Activated CD8-positive, alpha-beta memory T cell treated with anti-CD3 and anti-CD28 coated beads for 1 hour (primary cell): ENCODE measurements around the gene UGT1A4.
"Not testable (repeated sequence)": the region's sequence is repeated elsewhere in the genome, so short reads cannot be mapped to it uniquely, and the experiment has no call there.

ENCODE experiments used
- DNase-seq, 2 donors: peaks; one replicate each; pipeline ENCODE4 v3.0.0-alpha.2; 2020; ENCODE audit warnings: low read depth in 1 of 2; ENCODE audit errors: extremely low read depth in 1 of 2

The UGT1A4 gene

DNA sequence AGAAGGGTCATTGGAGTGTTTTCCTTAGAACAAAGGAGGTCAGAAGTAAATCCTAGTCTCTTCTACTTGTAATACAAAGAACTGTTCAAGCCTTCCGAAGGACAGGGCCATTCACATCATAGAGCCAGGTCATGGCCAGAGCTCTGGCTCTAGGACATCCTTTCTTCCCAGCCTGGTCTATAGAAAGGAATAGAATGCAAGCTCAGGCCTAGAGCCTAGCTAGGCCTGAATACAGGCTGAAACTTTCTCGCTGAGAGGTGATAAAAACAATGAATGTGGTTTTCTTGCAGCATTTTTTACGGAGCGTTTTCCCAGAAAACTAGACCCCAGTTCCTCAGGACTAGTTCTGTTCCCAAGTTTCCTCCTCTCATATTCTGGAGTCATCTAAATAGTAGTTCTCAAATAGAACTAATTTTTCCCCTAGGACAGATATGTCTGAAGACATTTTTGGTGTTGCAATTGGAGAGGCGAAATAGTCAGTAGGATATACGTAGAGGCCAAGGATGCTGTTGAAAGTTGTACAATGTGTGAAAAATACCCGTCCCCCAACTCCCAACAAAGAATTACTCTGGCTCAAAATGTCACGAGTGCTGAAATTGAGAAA, 19.0 kb upstream of the UGT1A4 start:
- DNase-seq: no peak

GRCh38 chr2:233700028-233700635, 18.4 kb upstream of the UGT1A4 start:
- no peak for DNase-seq

DNA sequence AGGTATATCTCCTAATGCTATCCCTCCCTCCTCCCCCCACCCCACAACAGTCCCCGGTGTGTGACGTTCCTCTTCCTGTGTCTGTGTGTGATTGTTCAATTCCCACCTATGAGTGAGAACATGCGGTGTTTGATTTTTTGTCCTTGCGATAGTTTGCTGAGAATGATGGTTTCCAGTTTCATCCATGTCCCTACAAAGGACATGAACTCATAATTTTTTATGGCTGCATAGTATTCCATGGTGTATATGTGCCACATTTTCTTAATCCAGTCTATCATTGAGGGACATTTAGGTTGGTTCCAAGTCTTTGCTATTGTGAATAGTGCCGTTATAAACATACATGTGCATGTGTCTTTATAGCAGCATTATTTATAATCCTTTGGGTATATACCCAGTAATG, 17.7 kb upstream of the UGT1A4 start:
- DNase-seq: not testable (repeated sequence)

DNA sequence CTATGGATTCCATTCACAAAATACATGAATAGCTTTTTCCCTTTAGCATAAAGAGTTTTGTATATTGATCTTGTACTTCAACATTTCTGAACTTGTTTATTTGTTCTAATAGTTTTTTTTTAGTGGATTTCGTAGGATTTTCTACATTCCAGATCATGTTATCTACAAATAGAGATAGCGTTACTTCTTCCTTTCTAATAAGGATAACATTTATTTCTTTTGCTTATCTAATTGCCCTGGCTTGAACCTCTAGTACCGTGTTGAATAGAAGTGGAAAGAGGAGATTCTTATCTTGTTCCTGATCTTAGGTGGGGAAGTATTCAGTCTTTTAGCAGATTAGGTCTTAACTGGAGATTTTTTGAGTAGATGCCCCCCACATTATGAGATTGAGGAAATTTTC, 16.3 kb upstream of the UGT1A4 start:
- DNase-seq: no peak

DNA sequence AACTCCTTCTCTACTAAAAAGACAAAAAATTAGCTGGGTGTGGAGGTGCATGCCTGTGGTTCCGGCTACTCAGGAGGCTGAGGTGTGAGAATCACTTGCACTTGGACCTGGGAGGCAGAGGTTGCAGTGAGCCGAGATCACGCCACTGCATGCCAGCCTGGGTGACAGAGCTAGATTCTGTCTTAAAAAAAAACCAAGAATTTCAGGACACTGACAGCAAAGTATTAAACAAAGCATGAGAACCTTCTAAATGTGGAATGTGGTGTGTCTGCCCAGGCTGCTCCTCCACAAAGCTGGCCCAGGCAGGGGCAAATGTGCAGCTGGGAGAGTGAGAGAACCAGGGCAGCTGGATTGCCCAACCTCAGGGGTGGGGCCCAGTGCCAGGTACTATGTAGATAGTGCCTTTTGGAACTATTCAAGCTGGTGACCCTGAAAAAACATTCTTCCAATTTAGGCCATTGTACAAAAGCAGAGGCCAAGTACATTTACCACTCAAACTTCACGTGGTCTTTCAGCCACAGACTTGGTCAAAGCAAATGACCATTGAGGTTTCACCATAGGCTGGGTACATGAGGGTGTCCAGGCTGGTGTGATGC, 12.5 kb upstream of the UGT1A4 start:
- DNase-seq: no peak

DNA sequence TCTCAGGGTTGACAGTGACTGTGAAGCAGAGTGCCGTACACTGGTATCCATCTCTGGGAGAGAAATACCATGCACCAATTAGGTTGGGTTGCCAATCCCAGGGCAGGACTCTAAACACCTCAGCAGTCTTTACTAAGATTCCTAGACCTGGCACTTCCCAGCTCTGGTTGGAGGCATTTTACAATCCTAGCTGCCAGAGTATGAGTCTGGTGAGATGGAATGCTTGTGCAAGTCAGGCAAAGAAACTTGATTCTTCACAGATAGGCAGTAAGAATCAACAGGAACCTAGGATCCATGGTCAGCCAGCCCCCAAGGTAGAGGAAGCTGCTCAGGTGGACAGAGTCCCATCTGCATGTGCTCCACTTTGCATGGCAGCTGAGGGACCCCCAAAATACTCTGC, 11.8 kb upstream of the UGT1A4 start:
- DNase-seq: no peak

DNA sequence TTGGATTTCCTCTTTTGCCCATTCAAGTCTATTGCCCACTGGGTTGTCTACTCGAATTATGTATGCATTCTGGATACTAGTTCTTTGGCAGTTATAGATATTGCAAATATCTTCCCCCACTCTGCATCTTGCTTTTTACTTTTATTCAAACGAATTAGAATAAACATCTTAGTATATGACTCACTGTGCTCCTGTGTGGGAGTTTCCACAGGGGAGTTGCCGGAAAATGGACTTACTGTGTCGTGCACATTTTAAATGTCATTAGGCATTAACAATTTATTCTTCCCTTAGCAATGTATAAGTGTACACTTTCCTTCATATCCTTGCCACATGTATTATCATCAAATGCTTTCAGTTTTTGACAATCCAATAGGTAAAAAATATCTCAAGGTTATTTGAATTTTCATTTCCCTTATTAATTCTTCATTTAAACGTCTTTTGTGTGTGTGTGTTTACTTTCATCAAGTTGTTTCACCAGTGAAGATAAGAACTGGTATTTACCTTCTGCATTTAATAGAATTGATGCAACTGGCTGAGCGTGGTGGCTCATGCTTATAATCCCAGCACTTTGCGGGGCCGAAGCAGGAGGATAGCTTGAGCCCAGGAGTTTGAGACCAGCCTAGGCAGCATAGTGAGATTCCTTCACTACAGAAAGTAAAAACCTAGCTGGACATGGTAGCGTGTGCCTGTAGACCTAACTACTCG, 10.4 kb upstream of the UGT1A4 start:
- DNase-seq: no peak

DNA sequence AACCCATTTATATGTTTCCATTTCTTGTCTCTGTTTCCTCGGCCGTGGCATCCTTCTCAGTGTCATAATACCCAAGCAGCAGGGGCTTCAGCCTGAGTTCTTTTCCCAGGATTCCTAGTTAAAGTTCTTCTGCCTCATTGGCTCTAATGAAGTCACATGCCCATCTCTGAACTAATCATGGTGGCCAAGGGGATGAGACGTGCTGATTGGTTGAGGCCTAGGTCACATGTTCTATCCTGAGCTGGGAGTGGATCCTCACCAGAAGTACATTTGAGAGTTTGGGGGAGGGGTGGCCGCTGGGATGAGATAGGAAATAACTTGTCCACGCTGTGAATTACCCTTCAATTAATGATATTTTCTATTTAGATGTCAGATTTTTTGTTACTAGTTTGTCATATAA, 9.6 kb upstream of the UGT1A4 start:
- no peak for DNase-seq

DNA sequence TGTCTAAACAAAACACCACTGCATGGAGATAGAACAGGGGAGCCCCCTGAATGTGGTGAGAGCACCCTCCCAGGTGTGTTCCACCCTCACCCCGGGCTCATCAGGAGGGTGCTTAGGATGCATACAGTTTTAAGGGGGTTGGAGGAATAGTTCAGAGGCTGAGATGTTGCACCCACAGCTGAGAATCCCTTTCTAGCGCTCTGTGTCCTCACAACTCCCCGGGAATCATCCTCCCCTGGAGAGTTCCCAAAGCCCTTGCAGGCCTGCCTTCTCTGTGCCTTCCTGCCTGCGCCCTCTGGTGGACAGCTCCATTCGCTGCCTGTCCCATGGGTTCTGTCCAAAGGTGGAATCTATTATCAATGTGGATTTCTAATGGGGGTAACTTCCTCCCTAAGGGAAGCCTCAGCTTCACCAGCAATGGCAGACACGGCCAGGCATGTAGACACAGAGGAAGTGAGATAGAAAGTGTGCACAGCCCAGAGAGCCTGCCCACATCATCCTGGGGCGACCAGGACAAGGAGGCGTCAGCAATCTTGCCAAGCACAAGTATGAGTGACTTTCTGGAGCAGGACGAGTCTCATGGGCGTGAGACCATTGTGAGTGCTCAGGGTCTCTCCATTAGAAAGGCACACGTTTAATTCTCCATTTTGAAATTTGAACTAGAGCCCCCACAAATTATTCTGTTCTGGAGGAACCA, 7.1 kb upstream of the UGT1A4 start:
- DNase-seq: peak; percentile 34 to 55

DNA sequence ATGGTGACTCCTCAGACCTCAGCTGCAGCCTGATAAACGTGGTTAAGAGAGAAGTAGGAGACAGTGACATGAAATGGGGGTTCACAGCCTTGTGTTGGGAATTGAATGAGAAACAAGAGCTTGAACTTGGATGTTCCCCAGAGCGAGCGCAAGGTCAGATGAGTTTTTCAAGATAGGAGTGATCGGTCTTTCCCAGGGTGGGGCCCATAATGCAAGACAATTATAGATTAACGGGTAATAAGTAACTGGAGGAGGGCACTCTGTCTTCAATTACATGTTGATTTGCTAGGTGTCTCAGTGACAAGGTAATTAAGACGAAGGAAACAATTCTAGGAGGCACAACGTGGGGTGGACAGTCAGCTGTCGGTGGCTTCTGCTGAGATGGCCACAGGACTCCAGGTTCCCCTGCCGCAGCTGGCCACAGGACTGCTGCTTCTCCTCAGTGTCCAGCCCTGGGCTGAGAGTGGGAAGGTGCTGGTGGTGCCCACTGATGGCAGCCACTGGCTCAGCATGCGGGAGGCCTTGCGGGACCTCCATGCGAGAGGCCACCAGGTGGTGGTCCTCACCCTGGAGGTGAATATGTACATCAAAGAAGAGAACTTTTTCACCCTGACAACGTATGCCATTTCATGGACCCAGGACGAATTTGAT, 5.8 kb upstream of the UGT1A4 start, which contains the start of gene UGT1A5:
UGT1A5 (plus strand) TSS at position 297 of the 651 bp plus-strand sequence; CDS start at position 382, 85 bp downstream.
- DNase-seq: no peak

- DNase-seq: no peak
These were observed 5.3 kb upstream of the UGT1A4 start for GRCh38 chr2:233713262-233713615.

- no peak for DNase-seq
These were observed 4.4 kb upstream of the UGT1A4 start for GRCh38 chr2:233714121-233714520.

GRCh38 chr2:233728723-233729301, 10.3 kb downstream of the UGT1A4 start, which contains the start of gene UGT1A3:
Gene UGT1A3, plus strand, starts transcription at chr2:233729042. Its CDS starts 85 bp downstream, at chr2:233729127.
- no peak for DNase-seq

DNA sequence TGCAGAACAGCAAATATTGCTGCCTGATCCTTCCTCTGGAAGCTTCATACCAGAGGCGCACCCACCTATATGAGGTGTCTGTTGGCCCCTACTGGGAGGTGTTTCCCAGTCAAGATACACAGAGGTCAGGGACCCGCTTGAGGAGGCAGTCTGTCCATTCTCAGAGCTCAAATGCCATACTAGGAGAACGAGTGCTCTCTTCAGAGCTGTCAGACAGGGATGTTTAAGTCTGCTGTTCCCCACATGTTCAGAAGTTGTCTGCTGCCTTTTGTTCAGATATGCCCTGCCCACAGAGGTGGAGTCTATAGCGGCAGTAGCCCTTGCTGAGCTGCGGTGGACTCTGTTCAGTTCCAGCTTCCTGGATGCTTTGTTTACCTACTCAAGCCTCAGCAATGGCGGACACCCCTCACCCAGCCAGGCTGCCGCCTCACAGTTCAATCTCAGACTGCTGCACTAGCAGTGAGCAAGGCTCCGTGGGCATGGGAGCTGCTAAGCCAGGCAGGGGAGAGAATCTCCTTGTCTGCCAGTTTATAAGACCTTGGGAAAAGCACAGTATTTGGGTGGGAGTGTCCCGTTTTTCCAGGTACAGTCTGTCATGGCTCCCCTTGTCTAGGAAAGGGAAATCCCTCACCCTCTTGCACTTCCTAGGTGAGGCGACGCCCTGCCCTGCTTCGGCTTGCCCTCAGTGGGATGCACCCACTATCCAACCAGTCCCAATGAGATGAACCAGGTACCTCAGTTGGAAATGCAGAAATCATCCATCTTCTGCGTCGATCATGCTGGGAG, 18.5 kb downstream of the UGT1A4 start:
- not testable (repeated sequence) for DNase-seq

GRCh38 chr2:233740870-233741269, 22.3 kb downstream of the UGT1A4 start:
- DNase-seq: no peak

DNA sequence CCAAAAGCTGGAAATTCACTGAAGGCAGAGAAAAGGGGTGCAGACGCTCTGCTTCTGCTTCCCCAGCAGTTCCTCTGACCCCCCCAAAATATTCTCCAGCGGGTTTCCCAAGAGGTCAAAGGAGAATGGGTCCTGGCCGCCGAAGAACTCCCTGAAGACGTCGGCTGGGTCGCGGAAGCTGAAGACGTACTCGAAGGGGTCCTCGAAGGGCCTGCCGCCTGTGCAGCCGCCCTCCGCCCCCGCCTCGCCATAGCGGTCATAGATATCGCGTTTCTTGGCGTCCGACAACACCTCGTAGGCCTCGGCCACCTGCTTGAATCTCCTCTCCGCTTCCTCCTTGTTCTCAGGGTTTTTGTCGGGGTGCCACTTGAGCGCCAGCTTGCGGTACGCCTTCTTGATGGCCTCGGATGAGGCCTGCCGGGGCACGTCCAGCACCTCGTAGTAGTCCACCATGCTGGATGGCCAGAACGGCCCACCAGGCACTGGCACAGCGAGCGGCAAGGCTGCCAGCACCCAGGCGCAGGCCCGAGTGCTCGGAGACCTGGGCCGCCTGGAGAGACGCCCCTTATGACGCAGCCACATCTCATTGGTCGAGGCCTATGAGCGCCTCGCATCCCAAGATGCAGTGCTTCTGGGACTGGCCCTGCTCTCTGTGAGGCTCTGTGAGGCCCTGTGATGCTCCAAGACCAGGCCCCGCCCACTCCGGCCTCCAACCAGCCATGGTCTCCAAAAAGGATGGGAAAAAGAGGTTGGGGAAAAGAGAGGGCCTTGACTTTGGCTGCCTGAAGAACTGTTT, 25.1 kb downstream of the UGT1A4 start:
- DNase-seq: no peak

DNA sequence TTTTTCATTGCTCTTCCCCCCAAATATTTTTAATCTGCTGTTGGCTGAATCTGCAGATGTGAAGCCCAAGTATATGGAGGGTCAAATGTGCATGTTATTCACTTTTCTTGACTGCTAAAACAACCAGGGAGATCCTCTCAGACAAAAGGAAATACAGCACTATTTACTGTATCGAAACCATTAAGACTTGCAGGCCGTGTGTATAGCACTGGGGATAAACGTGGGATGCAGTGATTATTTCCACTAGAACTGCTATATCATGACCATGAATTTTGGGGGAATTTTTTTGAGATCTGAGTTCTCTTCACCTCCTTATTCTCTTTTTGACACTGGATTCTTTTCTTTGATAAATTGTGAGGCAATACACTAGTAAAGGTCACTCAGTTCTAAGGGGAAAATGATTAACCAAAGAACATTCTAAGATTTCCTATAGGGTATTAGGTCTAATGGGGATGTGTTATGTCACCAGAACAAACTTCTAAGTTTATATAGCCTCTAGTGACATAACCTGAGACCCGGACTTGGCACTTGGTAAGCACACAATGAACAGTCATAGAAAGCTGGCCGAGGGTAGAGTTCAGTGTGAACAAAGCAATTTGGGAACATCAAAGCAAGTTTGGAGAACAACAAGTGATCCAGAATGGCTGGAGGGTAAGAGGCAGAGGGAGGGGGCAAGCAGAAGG, 26.7 kb downstream of the UGT1A4 start:
- no peak for DNase-seq

DNA sequence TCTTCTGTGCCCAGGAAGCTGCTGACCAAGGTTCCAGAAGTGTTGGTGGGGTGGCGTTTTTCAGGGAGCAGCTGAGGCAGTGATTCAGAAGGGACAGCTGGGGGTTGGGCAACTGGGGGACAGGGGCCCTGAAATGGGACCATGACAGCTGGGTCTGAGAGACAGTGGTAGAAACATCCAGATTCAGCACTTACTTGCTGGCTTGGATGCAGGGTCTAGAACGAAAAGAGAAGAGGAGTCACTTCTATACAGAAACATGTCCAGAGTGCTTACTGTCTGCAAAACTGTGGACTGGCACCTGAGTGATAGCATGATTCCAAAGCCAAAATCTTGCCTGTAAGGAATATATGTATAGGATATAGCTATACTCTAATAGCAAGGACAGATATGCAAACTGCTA, 27.3 kb downstream of the UGT1A4 start:
- not testable (repeated sequence) for DNase-seq
